Hepatocyte (in vitro differentiated cells): ENCODE results near the gene ABI1.
"Not testable (repeated sequence)": the region's sequence is repeated elsewhere in the genome, so short reads cannot be mapped to it uniquely, and the experiment has no call there.

Experiments
- CTCF ChIP-seq: fragments of 200-600 bp; sonication (generic); IDR thresholded peaks from 2 replicates; pipeline ENCODE4 v1.5.1; 2016; ENCODE audit warnings: antibody characterized with exemption, mild to moderate bottlenecking; ENCODE audit not compliant: poor library complexity
- EZH2 ChIP-seq: fragments of 200-600 bp; sonication (generic); IDR thresholded peaks from 2 replicates; pipeline ENCODE4 v1.6.1; 2016; ENCODE audit warnings: antibody characterized with exemption, mild to moderate bottlenecking, borderline replicate concordance
- EZH2phosphoT487 ChIP-seq: fragments of 200-600 bp; sonication (generic); IDR thresholded peaks from one replicate; pipeline ENCODE4 v1.6.1; 2018; ENCODE audit warnings: antibody characterized with exemption, mild to moderate bottlenecking, low read depth, moderate library complexity; ENCODE audit not compliant: unreplicated experiment, severe bottlenecking

DNA sequence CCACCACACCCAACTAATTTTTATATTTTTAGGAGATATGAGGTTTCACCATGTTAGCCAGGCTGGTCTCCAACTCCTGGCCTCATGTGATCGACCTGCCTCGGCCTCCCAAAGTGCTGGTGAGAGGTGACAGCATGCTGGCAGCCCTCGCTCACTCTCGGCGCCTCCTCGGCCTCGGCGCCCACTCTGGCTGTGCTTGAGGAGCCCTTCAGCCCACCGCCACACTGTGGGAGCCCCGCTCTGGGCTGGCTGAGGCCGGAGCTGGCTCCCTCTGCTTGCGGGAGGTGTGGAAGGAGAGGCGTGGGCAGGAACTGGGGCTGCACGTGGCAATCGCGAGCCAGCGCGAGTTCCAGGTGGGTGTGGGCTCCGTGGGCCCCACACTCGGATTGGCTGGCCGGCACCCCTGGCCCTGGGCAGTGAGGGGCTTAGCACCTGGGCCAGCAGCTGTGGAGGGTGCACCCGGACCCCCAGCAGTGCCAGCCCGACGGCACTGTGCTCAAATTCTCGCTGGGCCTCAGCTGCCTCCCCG lies 44.6 kb upstream of the ABI1 start:
- not testable (repeated sequence) for TF ChIP-seq EZH2, CTCF, EZH2phosphoT487
